GM21786 (cell line): ENCODE data around the gene TMEM63B.
A peak's percentile ranks its signal among the peaks of the same experiment; 100 is the strongest.
"Not testable (repeated sequence)": the region's sequence is repeated elsewhere in the genome, so short reads cannot be mapped to it uniquely, and the experiment has no call there.

Experiments
- ATAC-seq: cut with Tn5 transposase; IDR thresholded peaks from one replicate; pipeline ENCODE4 v1.9.1; 2021; ENCODE audit not compliant: unreplicated experiment

TMEM63B gene

GRCh38 chr6:44189257-44189656 is 61.9 kb downstream of the TMEM63B start:
- no peak for ATAC-seq

- ATAC-seq: peak; percentile 45
These were observed 63.4 kb downstream of the TMEM63B start for GRCh38 chr6:44190715-44191114.

GRCh38 chr6:44192428-44193041 is 65.2 kb downstream of the TMEM63B start:
- ATAC-seq: no peak

GRCh38 chr6:44193307-44193910 is 66.1 kb downstream of the TMEM63B start:
- ATAC-seq: no peak

GRCh38 chr6:44194326-44194725 is 67.0 kb downstream of the TMEM63B start:
- no peak for ATAC-seq

GRCh38 chr6:44196351-44196750 is 69.0 kb downstream of the TMEM63B start:
- not testable (repeated sequence) for ATAC-seq

- no peak for ATAC-seq
These were observed 71.3 kb downstream of the TMEM63B start for GRCh38 chr6:44198684-44199083.

GRCh38 chr6:44199883-44200282 is 72.5 kb downstream of the TMEM63B start:
- ATAC-seq: no peak

GRCh38 chr6:44201200-44201599 is 73.8 kb downstream of the TMEM63B start:
- no peak for ATAC-seq

GRCh38 chr6:44201638-44202303 is 74.4 kb downstream of the TMEM63B start:
- ATAC-seq: no peak

- no peak for ATAC-seq
These were observed 75.1 kb downstream of the TMEM63B start for GRCh38 chr6:44202332-44202971.

GRCh38 chr6:44202972-44203750 is 75.8 kb downstream of the TMEM63B start:
- ATAC-seq: no peak

- no peak for ATAC-seq
These were observed 76.6 kb downstream of the TMEM63B start for GRCh38 chr6:44203955-44204354.
